KMS-11 (cell line): ENCODE results near the gene RNF215.
A peak's percentile ranks its signal among the peaks of the same experiment; 100 is the strongest.

Experiments
- H2AFZ ChIP-seq: fragments of 200-600 bp; sonication (generic); 2 replicates; pipeline ENCODE4 v1.6.1; 2016; ENCODE audit warnings: antibody characterized with exemption, mixed run types, low read depth
- H3K27ac ChIP-seq: fragments of 200-600 bp; sonication (generic); 2 replicates; pipeline ENCODE4 v1.6.1; 2016; ENCODE audit warnings: mild to moderate bottlenecking, mixed run types
- H3K27me3 ChIP-seq: fragments of 200-600 bp; sonication (generic); 2 replicates; pipeline ENCODE4 v1.6.1; 2017; ENCODE audit warnings: mild to moderate bottlenecking, low read depth, mixed run types, moderate library complexity; ENCODE audit not compliant: insufficient read depth
- H3K36me3 ChIP-seq: fragments of 200-600 bp; sonication (generic); 2 replicates; pipeline ENCODE4 v1.6.1; 2017; ENCODE audit warnings: mild to moderate bottlenecking, mixed run types; ENCODE audit not compliant: insufficient read depth
- H3K4me1 ChIP-seq: fragments of 200-600 bp; sonication (generic); 2 replicates; pipeline ENCODE4 v1.6.1; 2016; ENCODE audit warnings: mild to moderate bottlenecking, low read depth, mixed run types; ENCODE audit not compliant: poor library complexity, severe bottlenecking
- H3K4me2 ChIP-seq: fragments of 200-600 bp; sonication (generic); 2 replicates; pipeline ENCODE4 v1.7.0; 2016; ENCODE audit warnings: mild to moderate bottlenecking, mixed run types
- H3K4me3 ChIP-seq: fragments of 200-600 bp; sonication (generic); IDR thresholded peaks from 2 replicates; pipeline ENCODE4 v1.6.1; 2017; ENCODE audit warnings: low read depth, low read length, mixed read lengths; ENCODE audit not compliant: insufficient read depth
- H3K79me2 ChIP-seq: fragments of 200-600 bp; sonication (generic); 2 replicates; pipeline ENCODE4 v1.6.1; 2016; ENCODE audit warnings: low read depth, mixed run types; ENCODE audit not compliant: insufficient read depth
- H3K9ac ChIP-seq: fragments of 200-600 bp; sonication (generic); 2 replicates; pipeline ENCODE4 v1.6.1; 2016; ENCODE audit warnings: mild to moderate bottlenecking, mixed run types
- H4K20me1 ChIP-seq: fragments of 200-600 bp; sonication (generic); 2 replicates; pipeline ENCODE4 v1.6.1; 2016; ENCODE audit warnings: mild to moderate bottlenecking, mixed run types; ENCODE audit not compliant: insufficient read depth
- TF ChIP-seq, protein P1 (sequence below): fragments of 200-600 bp; sonication (generic); conservative IDR thresholded peaks from 2 replicates; pipeline ENCODE4 v1.6.1; 2017; ENCODE audit warnings: low read depth, mild to moderate bottlenecking, antibody characterized with exemption, low read length, moderate library complexity, mixed read lengths

RNF215 gene

DNA sequence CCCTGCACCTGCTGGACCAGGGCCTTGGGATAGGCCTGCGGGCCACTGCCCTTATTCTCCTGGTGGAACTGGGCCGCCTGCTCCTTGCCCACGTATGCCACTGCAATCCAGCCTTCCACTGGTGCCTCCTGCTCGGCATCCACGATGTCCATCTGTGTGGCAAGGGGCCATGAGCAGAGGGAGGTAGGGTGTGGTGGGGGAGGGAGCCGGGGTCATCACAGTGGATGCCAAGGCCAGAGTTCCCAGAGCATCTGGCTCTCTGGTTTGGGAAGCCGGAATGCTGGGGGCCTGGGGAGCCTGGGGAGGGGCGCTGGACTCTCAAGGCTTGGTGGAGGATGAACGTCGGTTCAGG is 627 bp downstream of the RNF215 start:
- TF ChIP-seq, protein P1, sequence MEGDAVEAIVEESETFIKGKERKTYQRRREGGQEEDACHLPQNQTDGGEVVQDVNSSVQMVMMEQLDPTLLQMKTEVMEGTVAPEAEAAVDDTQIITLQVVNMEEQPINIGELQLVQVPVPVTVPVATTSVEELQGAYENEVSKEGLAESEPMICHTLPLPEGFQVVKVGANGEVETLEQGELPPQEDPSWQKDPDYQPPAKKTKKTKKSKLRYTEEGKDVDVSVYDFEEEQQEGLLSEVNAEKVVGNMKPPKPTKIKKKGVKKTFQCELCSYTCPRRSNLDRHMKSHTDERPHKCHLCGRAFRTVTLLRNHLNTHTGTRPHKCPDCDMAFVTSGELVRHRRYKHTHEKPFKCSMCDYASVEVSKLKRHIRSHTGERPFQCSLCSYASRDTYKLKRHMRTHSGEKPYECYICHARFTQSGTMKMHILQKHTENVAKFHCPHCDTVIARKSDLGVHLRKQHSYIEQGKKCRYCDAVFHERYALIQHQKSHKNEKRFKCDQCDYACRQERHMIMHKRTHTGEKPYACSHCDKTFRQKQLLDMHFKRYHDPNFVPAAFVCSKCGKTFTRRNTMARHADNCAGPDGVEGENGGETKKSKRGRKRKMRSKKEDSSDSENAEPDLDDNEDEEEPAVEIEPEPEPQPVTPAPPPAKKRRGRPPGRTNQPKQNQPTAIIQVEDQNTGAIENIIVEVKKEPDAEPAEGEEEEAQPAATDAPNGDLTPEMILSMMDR, result no peak
- H2AFZ ChIP-seq, result peak overlapping the region; percentile 44; the same call in 1 of the 2 replicates

DNA sequence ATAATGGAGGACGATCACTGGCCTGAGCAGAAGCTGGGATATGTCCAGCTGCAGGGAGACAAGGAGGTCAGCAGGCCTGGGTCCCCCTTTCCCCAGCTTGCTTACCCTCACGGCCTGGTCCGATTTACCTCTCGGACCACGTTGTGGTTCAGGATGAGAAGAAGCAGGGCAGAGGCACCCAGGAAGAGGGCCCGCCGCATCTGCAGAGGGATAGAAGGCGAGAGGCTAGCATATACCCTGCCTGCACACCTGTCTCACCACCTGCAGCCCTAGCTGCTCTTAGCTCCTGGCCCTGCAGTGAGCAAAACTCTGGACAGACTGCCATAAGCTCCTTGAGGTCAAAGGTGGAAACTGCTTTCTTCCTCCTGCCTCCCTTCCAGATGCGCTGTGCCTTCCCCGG is 1.3 kb downstream of the RNF215 start:
- Histone ChIP-seq H3K4me1 (peaks cover 1% of the 10 kb centered on the region), H3K27ac (no peak overlapping the region), H3K79me2 (no peaks in the 10 kb centered on the region), H4K20me1 (no peaks in the 10 kb centered on the region), H3K9ac (no peak overlapping the region), H2AFZ (no peak overlapping the region), H3K36me3 (no peaks in the 10 kb centered on the region), H3K4me3 (no peak overlapping the region), H3K27me3 (no peaks in the 10 kb centered on the region), H3K4me2 (no peak overlapping the region)
- TF ChIP-seq, protein P1, result no peak

More for the DNA sequence above, 627 bp downstream of the RNF215 start:
- Histone ChIP-seq H3K27me3 (no peaks in the 10 kb centered on the region), H3K4me3 (no peak overlapping the region), H3K36me3 (no peaks in the 10 kb centered on the region), H3K27ac (no peak overlapping the region), H3K9ac (no peak overlapping the region; the same call in 1 of the 2 replicates), H4K20me1 (no peaks in the 10 kb centered on the region), H3K4me2 (peak overlapping the region; percentile 63), H3K79me2 (no peaks in the 10 kb centered on the region), H3K4me1 (peaks cover 8% of the 10 kb centered on the region)

DNA sequence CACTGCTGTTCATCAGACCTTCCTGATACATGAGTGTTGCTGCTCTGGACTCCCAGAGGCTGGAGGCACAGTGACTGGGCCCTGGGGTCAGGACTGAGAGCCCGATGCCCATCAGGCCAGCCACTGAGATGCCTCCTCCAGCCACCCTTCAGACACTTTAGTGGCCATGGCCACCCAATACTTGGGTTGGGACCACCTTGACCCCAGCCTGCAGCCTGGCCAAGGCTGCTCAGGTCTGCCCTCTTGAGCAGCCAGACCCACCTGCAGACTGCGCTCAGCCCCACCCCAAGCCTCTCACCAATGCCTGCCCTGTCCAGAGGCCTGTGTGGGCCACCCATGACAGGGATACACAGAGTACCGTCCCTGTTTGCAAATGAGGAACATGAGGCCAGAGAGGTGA is 4.2 kb downstream of the RNF215 start:
- Histone ChIP-seq H3K4me1 (no peaks in the 10 kb centered on the region), H3K4me3 (no peak overlapping the region), H3K4me2 (no peak overlapping the region), H3K9ac (no peak overlapping the region), H4K20me1 (no peaks in the 10 kb centered on the region), H3K36me3 (no peaks in the 10 kb centered on the region), H2AFZ (no peak overlapping the region), H3K79me2 (no peaks in the 10 kb centered on the region), H3K27me3 (no peaks in the 10 kb centered on the region), H3K27ac (no peak overlapping the region)
- TF ChIP-seq, protein P1, result no peak

DNA sequence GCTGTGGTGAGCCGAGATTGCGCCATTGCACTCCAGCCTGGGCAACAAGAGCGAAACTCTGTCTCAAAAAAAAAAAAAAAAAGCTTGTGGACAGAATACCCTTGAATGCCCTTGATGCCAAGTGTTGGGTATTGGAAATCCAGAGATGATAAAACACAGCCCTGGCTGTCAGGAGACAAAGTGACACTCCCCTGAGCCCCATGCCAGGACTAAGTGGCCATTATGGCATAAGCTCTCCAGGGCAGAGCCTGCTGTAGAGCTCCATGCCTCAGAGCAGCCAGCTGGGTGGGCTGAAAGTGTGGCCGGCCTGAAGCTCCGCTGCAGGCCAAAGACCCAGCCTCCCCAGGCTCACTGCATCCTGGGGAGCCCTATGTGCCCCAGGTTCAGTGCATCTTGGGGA is 4.9 kb downstream of the RNF215 start:
- Histone ChIP-seq H3K4me1 (no peaks in the 10 kb centered on the region), H3K9ac (no peak overlapping the region), H3K27ac (no peak overlapping the region), H3K36me3 (no peaks in the 10 kb centered on the region), H3K4me3 (no peak overlapping the region), H4K20me1 (no peaks in the 10 kb centered on the region), H3K27me3 (no peaks in the 10 kb centered on the region), H3K4me2 (no peak overlapping the region), H3K79me2 (no peaks in the 10 kb centered on the region), H2AFZ (no peak overlapping the region)
- TF ChIP-seq, protein P1, result no peak
